ENCODE data around the gene KRT32. TPM values are rescaled to one million over a fixed set of nuclear protein-coding genes. Genes with fewer than 3 reads are reported as not detected.

KRT32 gene
- polyA plus RNA-seq, 1 donor (not counting 4 experiments of a cell fraction or from before 2014, with no cell fraction given): not detected

DNA sequence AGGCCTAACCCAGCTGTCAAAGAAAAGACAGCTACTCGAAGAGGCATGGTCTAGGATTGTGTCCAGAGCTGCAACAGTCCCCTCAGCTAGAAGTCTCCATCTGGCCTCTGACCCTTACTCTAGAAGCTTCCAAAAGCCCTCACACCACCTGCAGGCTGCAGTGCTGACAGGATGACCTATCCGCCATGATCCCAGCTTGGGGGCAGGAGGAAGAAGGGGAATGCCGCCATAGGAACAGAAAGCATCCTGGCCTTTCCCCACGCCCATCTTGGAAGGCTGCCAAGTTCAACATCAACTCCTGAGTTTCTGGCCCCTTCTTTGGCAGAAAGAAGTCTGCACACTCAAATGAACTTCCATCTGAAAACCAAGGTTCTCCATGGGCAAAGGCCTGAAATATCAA, 25.6 kb upstream of the KRT32 start:
- no peak overlapping the region for H3K4me2 ChIP-seq (ENCODE audit: control insufficient read depth, extremely low read depth, insufficient read depth, low read depth, low read length)
- DNase-seq (ENCODE audit: low read depth, low spot score) (no peak), FAIRE-seq (peak; percentile 70)
- no peaks in the 10 kb centered on the region for H3K9me3 ChIP-seq (ENCODE audit: control insufficient read depth, low read depth, low read length)
- no peak overlapping the region for H2AFZ ChIP-seq (ENCODE audit: control insufficient read depth, low read length)
- H3K9ac ChIP-seq (ENCODE audit: control insufficient read depth, extremely low read depth, insufficient read depth, low read length): no peak overlapping the region
- H3K27ac ChIP-seq (ENCODE audit: control insufficient read depth, insufficient read depth, low read length): no peak overlapping the region
- peaks cover 16% of the 10 kb centered on the region for H3K4me1 ChIP-seq (ENCODE audit: control insufficient read depth, extremely low read depth, insufficient read depth, low read length)
- H3K4me3 ChIP-seq (ENCODE audit: control insufficient read depth in 2 of 3, extremely low read depth in 1 of 3, insufficient read depth in 2 of 3, low read depth in 1 of 3, low read length in 3 of 3): no peak overlapping the region
- H3K27me3 ChIP-seq (ENCODE audit: control insufficient read depth, extremely low read depth, insufficient read depth, low read length): no peaks in the 10 kb centered on the region
- no peaks in the 10 kb centered on the region for H3K9me1 ChIP-seq (ENCODE audit: control insufficient read depth, extremely low read depth, insufficient read depth, low read length)
- dilution Hi-C loops (cut with MboI; ENCODE audit: extremely low pct_ligation_motif_present, low sequenced_read_pairs): no loop called here
- no peaks in the 10 kb centered on the region for H4K20me1 ChIP-seq (ENCODE audit: control insufficient read depth, extremely low read depth, insufficient read depth, low read length)
- no peaks in the 10 kb centered on the region for H3K79me2 ChIP-seq (ENCODE audit: control insufficient read depth, insufficient read depth, low read length)
- TF ChIP-seq EZH2 (IDR thresholded peaks at IDR 0.05; ENCODE audit: low read length): no peak
- TF ChIP-seq, protein P1, sequence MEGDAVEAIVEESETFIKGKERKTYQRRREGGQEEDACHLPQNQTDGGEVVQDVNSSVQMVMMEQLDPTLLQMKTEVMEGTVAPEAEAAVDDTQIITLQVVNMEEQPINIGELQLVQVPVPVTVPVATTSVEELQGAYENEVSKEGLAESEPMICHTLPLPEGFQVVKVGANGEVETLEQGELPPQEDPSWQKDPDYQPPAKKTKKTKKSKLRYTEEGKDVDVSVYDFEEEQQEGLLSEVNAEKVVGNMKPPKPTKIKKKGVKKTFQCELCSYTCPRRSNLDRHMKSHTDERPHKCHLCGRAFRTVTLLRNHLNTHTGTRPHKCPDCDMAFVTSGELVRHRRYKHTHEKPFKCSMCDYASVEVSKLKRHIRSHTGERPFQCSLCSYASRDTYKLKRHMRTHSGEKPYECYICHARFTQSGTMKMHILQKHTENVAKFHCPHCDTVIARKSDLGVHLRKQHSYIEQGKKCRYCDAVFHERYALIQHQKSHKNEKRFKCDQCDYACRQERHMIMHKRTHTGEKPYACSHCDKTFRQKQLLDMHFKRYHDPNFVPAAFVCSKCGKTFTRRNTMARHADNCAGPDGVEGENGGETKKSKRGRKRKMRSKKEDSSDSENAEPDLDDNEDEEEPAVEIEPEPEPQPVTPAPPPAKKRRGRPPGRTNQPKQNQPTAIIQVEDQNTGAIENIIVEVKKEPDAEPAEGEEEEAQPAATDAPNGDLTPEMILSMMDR (optimal IDR thresholded peaks at IDR 0.05 in 1 of 3, IDR thresholded peaks at IDR 0.05 in 1 of 3, conservative IDR thresholded peaks at IDR 0.05 in 1 of 3; ENCODE audit: extremely low read depth in 1 of 3, insufficient read depth in 2 of 3, low read length in 3 of 3): no peak
- no peaks in the 10 kb centered on the region for H3K36me3 ChIP-seq (ENCODE audit: control insufficient read depth in 2 of 2, extremely low read depth in 1 of 2, insufficient read depth in 2 of 2, low read length in 2 of 2)

DNA sequence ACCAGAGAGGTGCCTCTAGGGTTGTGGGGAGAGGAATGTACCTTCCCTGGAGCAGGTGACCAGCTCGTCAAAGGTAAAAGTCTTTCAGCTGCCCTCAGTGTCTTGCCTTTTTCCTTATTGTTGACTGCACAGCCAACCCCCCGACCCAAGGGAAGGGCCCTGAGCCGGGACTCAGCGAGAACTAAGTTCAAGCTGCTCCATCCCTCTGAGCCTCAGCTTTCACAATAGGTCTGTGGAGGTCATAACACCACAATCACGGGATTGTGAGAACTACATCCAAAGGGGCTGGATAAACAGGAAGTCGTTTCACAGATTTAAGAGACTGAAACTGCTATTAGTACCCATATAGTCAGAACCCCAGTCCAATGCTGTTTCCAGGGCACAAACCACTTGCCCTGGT, 25.2 kb upstream of the KRT32 start:
- TF ChIP-seq, protein P1 (optimal IDR thresholded peaks at IDR 0.05 in 1 of 3, IDR thresholded peaks at IDR 0.05 in 1 of 3, conservative IDR thresholded peaks at IDR 0.05 in 1 of 3; ENCODE audit: extremely low read depth in 1 of 3, insufficient read depth in 2 of 3, low read length in 3 of 3): no peak
- dilution Hi-C loops (cut with MboI; ENCODE audit: extremely low pct_ligation_motif_present, low sequenced_read_pairs): no loop called here

More for the DNA sequence above, 25.2 kb upstream of the KRT32 start:
- DNase-seq (ENCODE audit: low read depth, low spot score) (no peak), FAIRE-seq (no peak)
- H2AFZ ChIP-seq (ENCODE audit: control insufficient read depth, low read length): no peak overlapping the region
- H3K27me3 ChIP-seq (ENCODE audit: control insufficient read depth, extremely low read depth, insufficient read depth, low read length): no peaks in the 10 kb centered on the region
- H3K27ac ChIP-seq (ENCODE audit: control insufficient read depth, insufficient read depth, low read length): no peak overlapping the region
- no peaks in the 10 kb centered on the region for H3K36me3 ChIP-seq (ENCODE audit: control insufficient read depth in 2 of 2, extremely low read depth in 1 of 2, insufficient read depth in 2 of 2, low read length in 2 of 2)
- peaks cover 15% of the 10 kb centered on the region for H3K4me1 ChIP-seq (ENCODE audit: control insufficient read depth, extremely low read depth, insufficient read depth, low read length)
- H3K9me3 ChIP-seq (ENCODE audit: control insufficient read depth, low read depth, low read length): no peaks in the 10 kb centered on the region
- no peaks in the 10 kb centered on the region for H3K79me2 ChIP-seq (ENCODE audit: control insufficient read depth, insufficient read depth, low read length)
- H3K9me1 ChIP-seq (ENCODE audit: control insufficient read depth, extremely low read depth, insufficient read depth, low read length): no peaks in the 10 kb centered on the region
- no peak overlapping the region for H3K4me3 ChIP-seq (ENCODE audit: control insufficient read depth in 2 of 3, extremely low read depth in 1 of 3, insufficient read depth in 2 of 3, low read depth in 1 of 3, low read length in 3 of 3)
- no peak overlapping the region for H3K9ac ChIP-seq (ENCODE audit: control insufficient read depth, extremely low read depth, insufficient read depth, low read length)
- no peaks in the 10 kb centered on the region for H4K20me1 ChIP-seq (ENCODE audit: control insufficient read depth, extremely low read depth, insufficient read depth, low read length)
- H3K4me2 ChIP-seq (ENCODE audit: control insufficient read depth, extremely low read depth, insufficient read depth, low read depth, low read length): no peak overlapping the region

All from keratinocyte (primary cell).